PFSK-1 (cell line): Measurements from ENCODE around the gene APOBEC3C. TPM values are rescaled to one million over a fixed set of nuclear protein-coding genes. Genes with fewer than 3 reads are reported as not detected.

ENCODE experiments used
- FOXP2 ChIP-seq: optimal IDR thresholded peaks from 2 replicates; pipeline ENCODE3; 2011; ENCODE audit warnings: borderline replicate concordance, control low read depth, inconsistent platforms; ENCODE audit not compliant: insufficient read depth; ENCODE audit errors: extremely low read length, extremely low read depth
- POLR2AphosphoS5 ChIP-seq: IDR thresholded peaks from 2 replicates; pipeline ENCODE4 v1.6.1; 2012; ENCODE audit warnings: low read depth, mild to moderate bottlenecking, control low read depth, low read length, moderate library complexity
- SIN3A ChIP-seq: IDR thresholded peaks from 2 replicates; pipeline ENCODE4 v1.6.1; 2012; ENCODE audit warnings: mild to moderate bottlenecking, low read length, moderate library complexity, borderline replicate concordance; ENCODE audit not compliant: insufficient read depth
- TAF1 ChIP-seq: IDR thresholded peaks from 2 replicates; pipeline ENCODE4 v1.6.1; 2012; ENCODE audit warnings: low read length, control low read depth, borderline replicate concordance; ENCODE audit not compliant: insufficient read depth
- polyA plus RNA-seq: library from polyadenylated mRNA; unstranded; fragments of >200 nt; gene quantifications from one replicate; pipeline ENCODE4 v1.2.1, GENCODE V29; 2012; ENCODE audit warnings: low read depth, missing spikeins; ENCODE audit not compliant: insufficient read length
- TF ChIP-seq, protein P1 (sequence below), 2 experiments: IDR thresholded peaks; 2 replicates each; pipeline versions ENCODE4 v1.6.1 to v1.8.0; 2011 to 2012; ENCODE audit warnings: low read depth in 2 of 2, low read length in 2 of 2, control low read depth in 1 of 2, inconsistent platforms in 1 of 2, mild to moderate bottlenecking in 1 of 2, moderate library complexity in 1 of 2; ENCODE audit not compliant: insufficient read depth in 1 of 2

The APOBEC3C gene
- polyA plus RNA-seq = 7.7 TPM

DNA sequence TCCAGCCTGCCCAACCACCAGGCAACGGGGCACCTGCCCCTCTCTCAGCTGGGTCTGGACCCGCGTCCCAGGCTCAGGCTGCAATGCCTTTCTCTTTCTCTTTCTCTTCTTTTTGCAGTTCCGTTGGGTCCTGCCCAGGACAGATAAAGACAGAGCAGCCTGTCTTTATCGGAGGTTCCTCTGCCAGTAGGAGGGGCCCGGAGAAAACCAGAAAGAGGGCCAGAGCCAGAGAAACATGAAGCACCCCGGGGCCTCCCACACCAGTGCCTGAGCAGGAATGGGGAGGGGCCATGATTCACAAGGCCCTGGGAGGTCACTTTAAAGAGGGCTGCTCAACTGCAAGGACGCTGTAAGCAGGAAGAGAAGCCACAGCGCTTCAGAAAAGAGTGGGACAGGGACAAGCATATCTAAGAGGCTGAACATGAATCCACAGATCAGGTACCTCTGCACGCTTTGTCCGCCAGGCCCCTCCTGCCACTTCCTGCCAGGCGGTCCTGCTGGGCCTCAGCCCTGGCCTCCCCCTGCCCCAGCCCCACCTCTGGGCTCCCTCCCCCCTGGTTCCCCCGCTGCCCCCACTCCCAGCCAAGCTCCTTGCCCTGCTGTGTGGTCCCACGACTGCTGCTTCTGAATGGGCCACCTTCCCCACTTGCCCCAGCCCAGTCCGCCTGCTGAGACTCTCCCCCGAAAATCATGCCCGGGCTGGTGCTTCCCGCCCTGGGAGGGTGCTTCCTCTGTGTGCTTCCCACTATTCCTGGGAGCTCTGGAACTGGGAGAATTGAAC is at the start of gene APOBEC3C:
Gene APOBEC3C (plus strand): TSS at position 316 of the 781 bp plus-strand sequence. CDS start 106 bp downstream, at position 422.
- TF ChIP-seq SIN3A (0 out of 2 replicates have a peak, but pooled peaks have one; percentile 14), POLR2AphosphoS5 (peak; percentile 71), FOXP2 (no peak), TAF1 (no peak; the same call in 1 of the 2 replicates)
- TF ChIP-seq, protein P1, sequence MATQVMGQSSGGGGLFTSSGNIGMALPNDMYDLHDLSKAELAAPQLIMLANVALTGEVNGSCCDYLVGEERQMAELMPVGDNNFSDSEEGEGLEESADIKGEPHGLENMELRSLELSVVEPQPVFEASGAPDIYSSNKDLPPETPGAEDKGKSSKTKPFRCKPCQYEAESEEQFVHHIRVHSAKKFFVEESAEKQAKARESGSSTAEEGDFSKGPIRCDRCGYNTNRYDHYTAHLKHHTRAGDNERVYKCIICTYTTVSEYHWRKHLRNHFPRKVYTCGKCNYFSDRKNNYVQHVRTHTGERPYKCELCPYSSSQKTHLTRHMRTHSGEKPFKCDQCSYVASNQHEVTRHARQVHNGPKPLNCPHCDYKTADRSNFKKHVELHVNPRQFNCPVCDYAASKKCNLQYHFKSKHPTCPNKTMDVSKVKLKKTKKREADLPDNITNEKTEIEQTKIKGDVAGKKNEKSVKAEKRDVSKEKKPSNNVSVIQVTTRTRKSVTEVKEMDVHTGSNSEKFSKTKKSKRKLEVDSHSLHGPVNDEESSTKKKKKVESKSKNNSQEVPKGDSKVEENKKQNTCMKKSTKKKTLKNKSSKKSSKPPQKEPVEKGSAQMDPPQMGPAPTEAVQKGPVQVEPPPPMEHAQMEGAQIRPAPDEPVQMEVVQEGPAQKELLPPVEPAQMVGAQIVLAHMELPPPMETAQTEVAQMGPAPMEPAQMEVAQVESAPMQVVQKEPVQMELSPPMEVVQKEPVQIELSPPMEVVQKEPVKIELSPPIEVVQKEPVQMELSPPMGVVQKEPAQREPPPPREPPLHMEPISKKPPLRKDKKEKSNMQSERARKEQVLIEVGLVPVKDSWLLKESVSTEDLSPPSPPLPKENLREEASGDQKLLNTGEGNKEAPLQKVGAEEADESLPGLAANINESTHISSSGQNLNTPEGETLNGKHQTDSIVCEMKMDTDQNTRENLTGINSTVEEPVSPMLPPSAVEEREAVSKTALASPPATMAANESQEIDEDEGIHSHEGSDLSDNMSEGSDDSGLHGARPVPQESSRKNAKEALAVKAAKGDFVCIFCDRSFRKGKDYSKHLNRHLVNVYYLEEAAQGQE (IDR thresholded peaks at IDR 0.05; ENCODE audit: insufficient read depth in 1 of 2, low read depth in 2 of 2, low read length in 2 of 2) = no peak

- TF ChIP-seq TAF1 = no peak
- TF ChIP-seq, protein P1 (IDR thresholded peaks at IDR 0.05; ENCODE audit: insufficient read depth in 1 of 2, low read depth in 2 of 2, low read length in 2 of 2) = no peak
- TF ChIP-seq SIN3A = no peak
- no peak for TF ChIP-seq FOXP2
- no peak for TF ChIP-seq POLR2AphosphoS5
Measured at GRCh38 chr22:38964306-38964705, 49.8 kb upstream of the APOBEC3C start.

- TF ChIP-seq FOXP2 = no peak
- no peak for TF ChIP-seq TAF1
- no peak for TF ChIP-seq POLR2AphosphoS5
- TF ChIP-seq, protein P1 (IDR thresholded peaks at IDR 0.05; ENCODE audit: insufficient read depth in 1 of 2, low read depth in 2 of 2, low read length in 2 of 2) = no peak
- TF ChIP-seq SIN3A = no peak
Measured at GRCh38 chr22:38964989-38965388, 49.1 kb upstream of the APOBEC3C start.

GRCh38 chr22:38965614-38966379 is 48.3 kb upstream of the APOBEC3C start:
- TF ChIP-seq TAF1 = no peak
- TF ChIP-seq SIN3A = no peak
- TF ChIP-seq POLR2AphosphoS5 = no peak
- TF ChIP-seq FOXP2 = no peak
- TF ChIP-seq, protein P1 (IDR thresholded peaks at IDR 0.05; ENCODE audit: insufficient read depth in 1 of 2, low read depth in 2 of 2, low read length in 2 of 2) = no peak
